Measurements from ENCODE around the gene C16orf86.

Gene C16orf86

DNA sequence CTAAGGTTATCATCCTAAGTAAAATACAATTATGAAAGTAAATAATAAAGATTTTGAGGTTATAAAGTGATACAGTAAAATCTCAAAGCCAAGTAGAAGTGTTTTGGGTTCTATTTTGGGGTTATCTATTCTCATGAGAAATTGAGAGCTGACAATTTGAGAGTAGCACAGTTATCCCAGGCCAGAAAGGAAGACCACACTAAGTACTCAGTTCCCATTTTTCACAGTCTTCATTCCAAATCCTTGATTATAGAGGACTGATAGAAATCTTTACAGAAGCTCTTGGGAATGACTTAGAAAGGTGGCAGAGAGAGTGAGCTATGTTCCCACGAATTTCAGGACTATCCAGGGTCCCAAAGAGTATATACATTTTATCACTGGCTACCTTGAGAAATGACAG, 47.9 kb downstream of the C16orf86 start:
- TF ChIP-seq, protein P1, sequence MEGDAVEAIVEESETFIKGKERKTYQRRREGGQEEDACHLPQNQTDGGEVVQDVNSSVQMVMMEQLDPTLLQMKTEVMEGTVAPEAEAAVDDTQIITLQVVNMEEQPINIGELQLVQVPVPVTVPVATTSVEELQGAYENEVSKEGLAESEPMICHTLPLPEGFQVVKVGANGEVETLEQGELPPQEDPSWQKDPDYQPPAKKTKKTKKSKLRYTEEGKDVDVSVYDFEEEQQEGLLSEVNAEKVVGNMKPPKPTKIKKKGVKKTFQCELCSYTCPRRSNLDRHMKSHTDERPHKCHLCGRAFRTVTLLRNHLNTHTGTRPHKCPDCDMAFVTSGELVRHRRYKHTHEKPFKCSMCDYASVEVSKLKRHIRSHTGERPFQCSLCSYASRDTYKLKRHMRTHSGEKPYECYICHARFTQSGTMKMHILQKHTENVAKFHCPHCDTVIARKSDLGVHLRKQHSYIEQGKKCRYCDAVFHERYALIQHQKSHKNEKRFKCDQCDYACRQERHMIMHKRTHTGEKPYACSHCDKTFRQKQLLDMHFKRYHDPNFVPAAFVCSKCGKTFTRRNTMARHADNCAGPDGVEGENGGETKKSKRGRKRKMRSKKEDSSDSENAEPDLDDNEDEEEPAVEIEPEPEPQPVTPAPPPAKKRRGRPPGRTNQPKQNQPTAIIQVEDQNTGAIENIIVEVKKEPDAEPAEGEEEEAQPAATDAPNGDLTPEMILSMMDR (IDR thresholded peaks at IDR 0.05; ENCODE audit: low read depth, low read length, missing control alignments): no peak
- in situ Hi-C loops (cut with HindIII; ENCODE audit: low pct_ligation_motif_present, low sequenced_read_pairs): loop anchor here (25.0 kb wide), 1 partner anchor 198 kb away; no protein-coding TSS in a partner anchor
- H3K27me3 ChIP-seq (replicated peaks): no peaks in the 10 kb centered on the region
- no peak overlapping the region for H3K27ac ChIP-seq
- no peak for DNase-seq
- no peaks in the 10 kb centered on the region for H3K36me3 ChIP-seq (replicated peaks)
- no peak overlapping the region for H3K4me3 ChIP-seq (ENCODE audit: low read depth, low read length)

DNA sequence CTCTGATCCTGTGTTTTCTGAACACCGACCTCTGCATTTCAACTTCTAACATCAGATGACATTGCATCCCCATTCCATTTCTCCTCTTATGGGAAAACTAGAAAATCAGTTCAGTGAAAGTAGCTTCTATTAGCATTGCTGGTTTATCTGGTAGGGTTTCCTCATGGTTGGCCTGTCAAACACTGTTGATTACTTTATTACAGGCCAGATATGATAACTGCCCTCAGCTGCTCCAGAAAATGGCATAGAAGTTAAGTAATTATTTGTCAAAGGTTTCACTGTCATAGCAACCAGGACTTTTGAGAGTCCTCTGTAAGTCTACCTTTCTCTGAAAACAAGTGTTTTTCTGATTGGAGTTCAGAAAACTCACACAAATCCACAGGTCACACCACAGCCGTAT, 49.5 kb downstream of the C16orf86 start:
- Histone ChIP-seq H3K27me3 (replicated peaks) (no peaks in the 10 kb centered on the region), H3K4me3 (ENCODE audit: low read depth, low read length) (no peak overlapping the region), H3K27ac (no peak overlapping the region), H3K36me3 (replicated peaks) (no peaks in the 10 kb centered on the region)
- in situ Hi-C loops (cut with HindIII; ENCODE audit: low pct_ligation_motif_present, low sequenced_read_pairs): loop anchor here (25.0 kb wide), 1 partner anchor 196 kb away; no protein-coding TSS in a partner anchor
- TF ChIP-seq, protein P1 (IDR thresholded peaks at IDR 0.05; ENCODE audit: low read depth, low read length, missing control alignments): no peak
- DNase-seq: no peak

Data from brain microvascular endothelial cell (primary cell).